Left colon (tissue), 2 donors: ENCODE measurements around the gene GRM8. TPM values are rescaled to one million over a fixed set of nuclear protein-coding genes. Genes with fewer than 3 reads are reported as not detected.

Experiments used
- ATAC-seq: fragments of 200-7000 bp; cut with Tn5 transposase; one replicate; pipeline ENCODE4 v1.9.1; 2020; ENCODE audit warnings: mild to moderate bottlenecking, moderate library complexity
- DNase-seq, 2 donors: peaks; one replicate each; pipeline ENCODE4 v3.0.0-alpha.2; 2020
- intact Hi-C, 2 donors: fragments of 100-400 bp; cut with DNase I in 1 of 2; cut with micrococcal nuclease in 1 of 2; formaldehyde crosslinking; loops; one replicate each; pipeline versions ENCODE4 v1.11.2 to v1.14.0; 2022; cut with DNase I, micrococcal nuclease
- total RNA-seq, 2 donors: library from RNA; stranded (reverse); fragmentation: NEBNext Ultra II Directional; extraction: Animal tissue kit (Norgen Biotek cat#: 25700); gene quantifications; one replicate each; pipeline ENCODE4 v1.2.1, GENCODE V29; 2021
- donor health status: DM: no; HTN: no; CAD: no.
- donor health status: DM: yes; HTN: yes; CAD: no.

Gene GRM8
- total RNA-seq, 2 donors from 2014 or later: 3.3 to 5.1 TPM

GRCh38 chr7:126662856-126663255 is 589.9 kb downstream of the GRM8 start:
- intact Hi-C loops: no loop called here
- no peak for ATAC-seq
- no peak for DNase-seq

- DNase-seq (no peak), ATAC-seq (no peak)
- intact Hi-C loops: no loop called here
These were observed 593.6 kb downstream of the GRM8 start for GRCh38 chr7:126659124-126659523.

DNA sequence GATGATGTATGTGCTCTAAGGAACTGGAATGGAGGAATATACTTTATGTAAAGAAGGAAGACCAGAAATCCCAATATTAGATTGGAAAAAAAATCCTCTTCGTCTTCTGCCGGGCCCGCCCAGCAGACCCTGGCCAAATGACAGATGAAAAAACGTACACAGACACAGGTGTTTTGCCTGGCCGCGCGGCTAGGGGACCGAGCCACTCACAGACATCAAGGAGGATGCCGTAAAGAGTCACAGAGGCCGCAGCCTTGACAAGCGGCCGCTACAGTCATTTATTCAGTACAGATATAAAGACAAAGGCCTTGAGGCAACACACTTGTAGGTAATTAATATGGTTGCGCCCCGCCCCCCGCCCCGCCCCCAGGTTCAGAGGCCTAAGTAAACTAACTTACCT is 594.1 kb downstream of the GRM8 start:
- DNase-seq (no peak), ATAC-seq (no peak)
- intact Hi-C loops: no loop called here

GRCh38 chr7:126657599-126658358 is 595.0 kb downstream of the GRM8 start:
- DNase-seq: no peak
- intact Hi-C loops: no loop called here
- ATAC-seq: no peak

GRCh38 chr7:126657137-126657536 is 595.6 kb downstream of the GRM8 start:
- ATAC-seq: no peak
- DNase-seq: no peak
- intact Hi-C loops: no loop called here

GRCh38 chr7:126656165-126656564 is 596.6 kb downstream of the GRM8 start:
- ATAC-seq: no peak
- intact Hi-C loops: no loop called here
- DNase-seq: no peak

- intact Hi-C loops: no loop called here
- DNase-seq (no peak), ATAC-seq (no peak)
These were observed 615.2 kb downstream of the GRM8 start for GRCh38 chr7:126637538-126637937.

GRCh38 chr7:126635545-126635944 is 617.2 kb downstream of the GRM8 start:
- intact Hi-C loops: no loop called here
- ATAC-seq: no peak

DNA sequence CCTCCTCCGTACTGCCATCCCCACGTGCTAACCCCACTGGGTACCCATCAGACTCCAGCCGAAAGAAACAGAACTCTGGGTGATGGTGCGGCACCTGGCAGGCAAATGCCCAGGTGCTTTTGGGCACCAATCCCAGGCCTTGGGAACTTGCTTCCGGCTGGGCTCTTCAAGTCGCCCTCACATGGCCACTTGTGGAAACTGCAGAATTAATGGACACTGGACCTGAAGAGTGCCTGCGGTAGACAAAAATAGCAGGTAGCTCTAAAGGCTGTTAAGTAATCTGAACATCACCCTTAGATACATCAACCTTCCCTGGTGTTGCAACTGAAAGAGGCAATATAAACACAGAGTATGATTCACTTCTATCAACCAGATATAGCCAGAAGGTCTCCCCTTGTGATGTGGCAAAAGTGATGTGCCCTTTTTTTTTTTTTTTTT is 644.4 kb downstream of the GRM8 start:
- ATAC-seq: no peak
- intact Hi-C loops: no loop called here
- peak in 1 of 2 donors; percentile 23 for DNase-seq

More at GRCh38 chr7:126635545-126635944, 617.2 kb downstream of the GRM8 start:
- DNase-seq: no peak

DNA sequence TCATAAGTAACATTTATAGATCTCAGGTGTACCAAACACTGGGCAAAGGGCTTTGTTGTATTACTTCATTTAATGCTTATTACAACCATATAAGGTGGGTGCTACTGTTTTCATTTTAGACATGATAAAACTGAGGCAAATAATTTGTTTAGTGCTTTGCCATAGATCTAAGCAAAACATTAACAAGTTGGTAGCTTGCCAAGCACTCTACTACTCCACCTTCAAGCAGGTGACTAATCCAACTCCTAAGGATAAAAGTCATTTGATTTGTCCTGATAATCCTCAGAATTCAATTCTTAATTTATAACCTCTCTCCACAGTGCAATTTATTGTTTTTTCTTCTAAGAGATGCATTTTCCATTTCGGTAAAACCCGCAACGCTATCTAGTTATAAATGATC is 646.4 kb downstream of the GRM8 start:
- intact Hi-C loops: no loop called here
- ATAC-seq (no peak), DNase-seq (no peak)

GRCh38 chr7:126605553-126605952 is 647.2 kb downstream of the GRM8 start:
- DNase-seq (no peak), ATAC-seq (no peak)
- intact Hi-C loops: no loop called here

DNA sequence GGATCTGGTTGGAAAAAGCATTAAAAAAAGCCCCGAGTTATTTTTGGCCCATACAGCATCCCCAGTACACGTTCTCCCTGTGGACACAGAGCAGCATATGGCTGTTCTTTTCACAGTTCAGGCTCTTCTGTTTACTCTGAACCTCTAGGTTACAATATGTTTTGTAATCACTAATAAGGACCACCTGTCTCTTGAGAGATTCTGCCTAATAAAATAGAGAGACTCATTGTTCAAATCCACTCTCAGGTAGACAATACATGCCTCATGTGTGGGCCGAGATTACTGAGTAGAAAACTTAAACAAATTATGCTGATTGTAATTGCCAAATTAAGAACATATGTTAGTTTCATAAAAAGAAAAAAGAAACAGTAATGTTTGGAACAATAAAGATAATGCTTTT is 647.7 kb downstream of the GRM8 start:
- DNase-seq: no peak
- ATAC-seq: no peak
- intact Hi-C loops: no loop called here

DNA sequence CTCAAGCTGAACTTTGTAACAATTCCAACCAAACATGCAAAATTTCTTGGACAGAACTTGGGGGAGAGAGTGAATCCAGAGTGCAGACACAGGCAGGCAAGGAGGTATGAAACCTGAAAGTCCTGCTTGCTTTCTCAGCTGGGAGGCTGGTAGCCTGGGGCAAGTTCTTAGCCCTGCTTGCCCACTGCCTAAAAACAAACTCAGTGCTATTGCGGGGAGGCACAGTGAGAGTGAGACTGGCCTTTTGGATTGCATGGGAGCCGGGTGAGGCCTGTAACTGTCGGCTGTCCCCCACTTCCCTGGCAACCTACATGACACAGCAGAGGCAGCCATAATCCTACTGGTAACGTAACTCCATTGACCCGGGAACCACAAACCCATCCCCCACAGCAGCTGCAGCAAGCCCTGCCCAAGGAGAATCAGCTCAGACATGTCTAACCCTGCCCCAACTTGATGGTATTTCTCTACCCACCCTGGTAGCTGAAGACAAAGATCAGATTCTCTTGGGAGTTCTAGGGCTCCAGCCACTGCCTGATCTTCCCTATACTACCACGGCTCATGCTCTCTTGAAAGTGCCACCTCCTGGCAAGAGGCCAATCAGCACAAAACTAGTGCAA is 663.6 kb downstream of the GRM8 start:
- no peak for DNase-seq
- intact Hi-C loops: no loop called here
- no peak for ATAC-seq

DNA sequence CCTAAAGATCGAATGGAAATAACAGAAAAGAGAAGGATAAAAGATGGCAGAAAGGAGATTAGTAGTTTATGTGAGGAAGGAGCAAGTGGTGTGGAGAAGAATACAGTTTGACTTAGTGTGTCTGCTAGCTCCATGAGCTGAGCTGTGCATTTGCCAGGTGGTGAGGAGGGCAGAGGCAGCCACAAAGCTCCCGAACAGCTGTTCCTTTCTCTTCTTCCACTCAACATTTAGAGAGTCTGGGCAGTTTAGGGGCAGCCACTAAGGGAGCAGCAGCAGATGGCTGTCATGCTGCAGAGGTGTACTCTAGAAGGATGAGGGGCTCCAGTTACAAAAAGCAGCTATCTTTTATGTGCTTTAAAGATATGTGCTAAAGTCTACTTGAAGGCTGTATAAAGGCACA is 674.4 kb downstream of the GRM8 start:
- no peak for DNase-seq

DNA sequence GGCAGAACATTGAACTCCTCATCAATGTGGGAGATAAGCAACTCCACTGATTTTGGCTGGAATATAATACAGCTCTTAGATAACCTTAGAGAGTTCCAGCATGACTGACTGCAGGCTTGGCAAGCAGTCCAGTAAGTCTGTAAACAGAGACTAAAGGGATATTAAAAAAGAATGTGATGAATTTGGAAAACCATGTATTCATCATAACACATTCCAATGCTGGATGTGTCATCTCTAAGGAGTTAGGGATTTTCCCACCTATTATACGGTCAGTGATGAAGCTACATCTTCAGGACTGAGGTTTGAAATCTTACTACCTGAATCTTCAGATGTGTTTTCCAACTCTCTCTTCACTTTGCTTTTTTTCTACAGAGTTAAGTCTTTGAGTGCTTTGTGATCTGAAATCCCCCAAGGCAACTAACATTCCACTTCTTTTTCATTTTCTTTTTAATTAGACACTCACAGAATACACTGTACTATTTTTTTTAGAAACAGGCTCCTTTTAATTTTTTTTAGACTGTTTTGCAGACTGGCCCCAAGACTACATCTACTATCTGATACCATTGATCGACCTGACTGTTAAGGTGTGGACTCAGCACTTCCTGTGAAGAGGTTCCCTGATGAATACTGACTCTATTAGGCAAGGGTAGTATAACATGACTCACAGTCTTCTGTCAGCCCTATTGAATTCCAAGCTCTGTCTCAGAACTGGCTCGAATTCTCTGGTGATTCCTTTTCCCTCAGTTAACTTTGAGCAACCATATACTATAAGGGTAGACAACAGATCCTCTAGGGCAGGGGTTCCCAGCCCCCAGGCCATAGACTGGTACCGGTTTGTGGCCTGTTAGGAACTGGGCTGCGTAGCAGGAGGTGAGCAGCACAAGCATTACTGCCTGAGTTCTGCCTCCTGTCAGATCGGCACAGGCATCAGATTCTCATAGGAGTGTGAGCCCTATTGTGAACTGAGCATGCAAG is 678.2 kb downstream of the GRM8 start:
- intact Hi-C loops: no loop called here
- no peak for ATAC-seq
- DNase-seq: no peak

More for the DNA sequence above, 674.4 kb downstream of the GRM8 start:
- intact Hi-C loops: no loop called here
- no peak for ATAC-seq

- intact Hi-C loops: no loop called here
- ATAC-seq (no peak), DNase-seq (no peak)
These were observed 681.9 kb downstream of the GRM8 start for GRCh38 chr7:126570845-126571244.

GRCh38 chr7:126569402-126569801 is 683.3 kb downstream of the GRM8 start:
- DNase-seq (no peak), ATAC-seq (no peak)
- intact Hi-C loops: no loop called here

DNA sequence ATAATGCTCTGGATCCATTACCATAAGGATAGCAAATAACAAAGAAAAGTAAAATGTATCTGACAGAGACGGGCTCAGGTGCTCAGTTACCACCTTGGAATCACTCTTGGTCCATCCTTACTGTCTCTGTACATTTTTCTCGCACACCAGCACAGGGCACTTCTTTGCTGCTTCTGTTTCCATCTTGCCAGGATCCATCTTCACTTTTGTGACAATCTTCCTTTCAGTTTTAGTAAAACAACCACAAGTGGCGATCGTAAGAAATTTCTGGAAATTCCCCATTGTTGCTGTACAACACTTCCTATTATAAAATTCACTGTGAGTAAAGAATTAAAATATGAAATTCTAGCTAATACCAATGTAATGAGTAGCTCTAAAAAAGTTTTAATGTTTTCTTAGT is 695.5 kb downstream of the GRM8 start:
- DNase-seq: no peak
- intact Hi-C loops: no loop called here
- no peak for ATAC-seq

- intact Hi-C loops: no loop called here
- DNase-seq: no peak
- no peak for ATAC-seq
These were observed 711.3 kb downstream of the GRM8 start for GRCh38 chr7:126541406-126541805.

- ATAC-seq: no peak
- intact Hi-C loops: no loop called here
These were observed 717.6 kb downstream of the GRM8 start for GRCh38 chr7:126535176-126535575.

More at GRCh38 chr7:126535176-126535575, 717.6 kb downstream of the GRM8 start:
- DNase-seq: no peak
